Activated naive CD8-positive, alpha-beta T cell (primary cell): ENCODE data around the gene PRKAR1B.

Source experiments
- H3K27ac Mint-ChIP-seq: one replicate; pipeline ENCODE4 v1.8.0; 2021; ENCODE audit warnings: mixed read lengths
- H3K27me3 Mint-ChIP-seq: one replicate; pipeline ENCODE4 v1.8.0; 2021; ENCODE audit warnings: mixed read lengths
- H3K36me3 Mint-ChIP-seq: one replicate; pipeline ENCODE4 v1.8.0; 2021; ENCODE audit warnings: mixed read lengths
- H3K4me1 Mint-ChIP-seq: one replicate; pipeline ENCODE4 v1.8.0; 2021; ENCODE audit warnings: low read depth, mixed read lengths
- H3K4me3 Mint-ChIP-seq: one replicate; pipeline ENCODE4 v1.8.0; 2021; ENCODE audit warnings: mild to moderate bottlenecking, mixed read lengths
- H3K9me3 Mint-ChIP-seq: one replicate; pipeline ENCODE4 v1.8.0; 2021; ENCODE audit warnings: low read depth, mixed read lengths

Gene PRKAR1B

DNA sequence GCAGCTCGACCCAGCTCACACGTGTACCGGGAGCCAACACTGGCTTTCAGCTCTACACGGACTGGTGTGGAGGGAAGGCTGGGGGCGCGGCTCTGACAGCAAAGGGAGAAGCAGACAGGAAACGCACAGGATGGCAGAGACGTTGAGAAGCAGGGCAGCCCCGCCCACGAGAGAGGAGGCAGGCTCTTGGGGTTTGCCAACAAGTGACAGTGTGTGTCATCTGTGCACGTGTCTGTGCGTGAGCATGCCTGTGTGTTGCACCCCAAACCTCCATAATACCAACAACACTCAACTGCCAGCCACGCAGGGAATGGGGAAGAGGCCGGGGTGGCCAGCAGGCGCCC lies 143.0 kb downstream of the PRKAR1B start:
- peak overlapping the region; percentile 93 for H3K4me3 Mint-ChIP-seq
- peak overlapping the region; percentile 97 for H3K27ac Mint-ChIP-seq
- H3K4me1 Mint-ChIP-seq, result peaks cover 45% of the 10 kb centered on the region
- no peaks in the 10 kb centered on the region for H3K27me3 Mint-ChIP-seq
- peaks cover 7% of the 10 kb centered on the region for H3K9me3 Mint-ChIP-seq
- peaks cover 30% of the 10 kb centered on the region for H3K36me3 Mint-ChIP-seq

- Mint-ChIP-seq H3K27me3 (no peaks in the 10 kb centered on the region), H3K27ac (peak overlapping the region; percentile 97), H3K4me1 (peaks cover 42% of the 10 kb centered on the region), H3K36me3 (peaks cover 24% of the 10 kb centered on the region), H3K4me3 (peak overlapping the region; percentile 93), H3K9me3 (peaks cover 4% of the 10 kb centered on the region)
Observed at GRCh38 chr7:583410-584121, 143.5 kb downstream of the PRKAR1B start.

DNA sequence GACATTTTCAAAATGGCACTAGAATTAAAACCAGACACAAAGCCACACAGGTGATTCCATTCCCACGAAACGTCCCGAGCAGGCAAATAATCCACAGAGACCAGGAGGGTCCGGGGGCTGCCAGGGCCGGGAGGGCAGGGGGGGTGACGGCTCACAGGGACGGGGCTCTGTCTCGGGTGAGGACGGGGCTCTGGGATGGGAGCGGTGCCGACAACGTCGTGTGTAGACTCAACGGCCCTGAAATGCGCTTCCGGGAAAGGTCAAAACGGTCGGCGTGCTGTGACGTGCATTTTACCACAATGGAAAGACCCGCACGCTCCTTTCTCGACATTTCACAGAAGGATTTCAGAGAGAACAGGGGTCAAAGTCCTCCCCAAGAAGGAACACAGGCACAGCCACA lies 144.2 kb downstream of the PRKAR1B start:
- H3K9me3 Mint-ChIP-seq, result no peaks in the 10 kb centered on the region
- H3K4me3 Mint-ChIP-seq, result peak overlapping the region; percentile 93
- no peaks in the 10 kb centered on the region for H3K27me3 Mint-ChIP-seq
- peak overlapping the region; percentile 97 for H3K27ac Mint-ChIP-seq
- H3K36me3 Mint-ChIP-seq, result peaks cover 20% of the 10 kb centered on the region
- peaks cover 38% of the 10 kb centered on the region for H3K4me1 Mint-ChIP-seq

GRCh38 chr7:582081-582835 lies 144.8 kb downstream of the PRKAR1B start:
- no peaks in the 10 kb centered on the region for H3K9me3 Mint-ChIP-seq
- peaks cover 38% of the 10 kb centered on the region for H3K4me1 Mint-ChIP-seq
- H3K36me3 Mint-ChIP-seq, result peaks cover 20% of the 10 kb centered on the region
- peak overlapping the region; percentile 93 for H3K4me3 Mint-ChIP-seq
- H3K27ac Mint-ChIP-seq, result no peak overlapping the region
- no peaks in the 10 kb centered on the region for H3K27me3 Mint-ChIP-seq

GRCh38 chr7:578386-578785 lies 148.7 kb downstream of the PRKAR1B start:
- H3K9me3 Mint-ChIP-seq, result no peaks in the 10 kb centered on the region
- no peak overlapping the region for H3K27ac Mint-ChIP-seq
- H3K4me3 Mint-ChIP-seq, result no peak overlapping the region
- H3K4me1 Mint-ChIP-seq, result peaks cover 6% of the 10 kb centered on the region
- peaks cover 8% of the 10 kb centered on the region for H3K36me3 Mint-ChIP-seq
- H3K27me3 Mint-ChIP-seq, result no peaks in the 10 kb centered on the region

DNA sequence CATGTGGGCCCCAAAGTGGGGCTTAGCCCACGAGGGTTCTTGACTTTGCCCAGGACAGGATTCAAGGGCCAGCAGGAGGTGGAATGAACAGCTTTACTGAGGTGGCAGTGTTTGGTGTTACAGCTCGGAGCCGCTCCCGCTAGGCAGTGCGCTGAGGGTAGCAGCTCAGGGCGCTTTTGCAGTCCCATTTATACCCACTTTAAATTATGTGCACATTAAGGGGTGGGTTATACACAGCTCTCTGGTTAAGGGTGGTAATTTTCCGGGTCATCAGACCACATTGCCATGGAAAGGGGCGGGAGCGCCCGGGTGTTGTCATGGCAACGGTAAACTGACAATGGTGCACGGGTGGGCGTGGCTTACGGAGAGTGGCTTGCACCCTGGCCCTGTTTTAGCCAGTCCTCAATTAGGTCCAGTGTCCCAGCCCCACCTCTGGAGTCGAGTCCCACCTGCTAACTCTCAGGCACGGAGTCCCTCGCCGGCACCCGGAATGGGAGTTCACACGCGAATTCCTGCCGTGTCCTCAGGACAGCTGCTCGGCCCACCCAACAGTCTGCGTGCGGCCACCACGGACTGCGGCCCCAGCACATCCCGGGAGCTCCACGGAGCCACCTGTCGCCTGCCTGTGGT lies 149.2 kb downstream of the PRKAR1B start:
- peaks cover 6% of the 10 kb centered on the region for H3K36me3 Mint-ChIP-seq
- H3K27ac Mint-ChIP-seq, result no peak overlapping the region
- no peaks in the 10 kb centered on the region for H3K9me3 Mint-ChIP-seq
- H3K4me1 Mint-ChIP-seq, result peaks cover 3% of the 10 kb centered on the region
- no peaks in the 10 kb centered on the region for H3K27me3 Mint-ChIP-seq
- no peak overlapping the region for H3K4me3 Mint-ChIP-seq

- H3K9me3 Mint-ChIP-seq, result no peaks in the 10 kb centered on the region
- H3K27me3 Mint-ChIP-seq, result no peaks in the 10 kb centered on the region
- H3K4me3 Mint-ChIP-seq, result no peak overlapping the region
- H3K4me1 Mint-ChIP-seq, result peaks cover 3% of the 10 kb centered on the region
- no peak overlapping the region for H3K27ac Mint-ChIP-seq
- peaks cover 6% of the 10 kb centered on the region for H3K36me3 Mint-ChIP-seq
Observed at GRCh38 chr7:577278-577665, 149.8 kb downstream of the PRKAR1B start.

DNA sequence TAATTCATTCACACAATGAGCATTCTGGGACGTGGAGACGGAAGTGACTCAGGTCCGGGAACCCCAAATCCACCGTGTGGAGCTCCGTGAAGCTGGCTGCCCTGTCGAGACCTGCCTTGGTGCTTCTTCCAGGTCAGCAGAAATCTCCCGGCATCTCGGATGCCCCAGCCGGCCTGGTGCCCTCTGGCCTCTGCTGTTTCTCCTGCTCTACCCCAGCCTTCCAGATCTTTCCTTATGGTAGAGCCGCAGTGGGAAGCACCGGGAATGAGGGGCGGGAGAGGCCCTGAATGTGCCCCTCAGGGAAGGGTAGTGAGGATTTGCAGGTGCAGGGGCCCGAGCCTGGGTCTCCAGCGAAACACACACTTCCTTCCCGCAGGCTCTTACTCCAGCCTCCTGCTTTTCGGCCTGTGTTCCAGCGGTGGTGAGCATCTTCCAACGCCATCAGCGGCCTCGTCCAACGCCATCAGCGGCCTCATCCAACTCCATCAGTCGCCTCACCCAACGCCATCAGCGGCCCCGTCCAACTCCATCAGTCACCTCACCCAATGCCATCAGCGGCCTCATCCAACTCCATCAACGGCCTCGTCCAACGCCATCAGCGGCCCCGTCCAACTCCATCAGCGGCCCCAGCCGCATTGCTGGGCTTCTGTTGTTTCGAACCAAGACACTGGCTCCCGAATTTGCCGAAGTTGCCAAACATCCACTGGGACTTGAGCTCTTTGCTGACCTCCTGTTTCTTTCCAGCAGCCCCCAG lies 150.4 kb downstream of the PRKAR1B start:
- no peak overlapping the region for H3K27ac Mint-ChIP-seq

GRCh38 chr7:575425-576366 lies 151.4 kb downstream of the PRKAR1B start:
- Mint-ChIP-seq H3K9me3 (no peaks in the 10 kb centered on the region), H3K4me1 (no peaks in the 10 kb centered on the region), H3K4me3 (no peak overlapping the region), H3K27ac (peak overlapping the region; percentile 8), H3K27me3 (no peaks in the 10 kb centered on the region), H3K36me3 (peaks cover 6% of the 10 kb centered on the region)

More for the DNA sequence above, 150.4 kb downstream of the PRKAR1B start:
- Mint-ChIP-seq H3K36me3 (peaks cover 6% of the 10 kb centered on the region), H3K27me3 (no peaks in the 10 kb centered on the region), H3K4me3 (no peak overlapping the region), H3K4me1 (peaks cover 3% of the 10 kb centered on the region), H3K9me3 (no peaks in the 10 kb centered on the region)

GRCh38 chr7:574661-575395 lies 152.3 kb downstream of the PRKAR1B start:
- H3K27me3 Mint-ChIP-seq, result no peaks in the 10 kb centered on the region
- no peaks in the 10 kb centered on the region for H3K9me3 Mint-ChIP-seq
- no peak overlapping the region for H3K4me3 Mint-ChIP-seq
- H3K4me1 Mint-ChIP-seq, result no peaks in the 10 kb centered on the region
- no peak overlapping the region for H3K27ac Mint-ChIP-seq
- H3K36me3 Mint-ChIP-seq, result peaks cover 6% of the 10 kb centered on the region

DNA sequence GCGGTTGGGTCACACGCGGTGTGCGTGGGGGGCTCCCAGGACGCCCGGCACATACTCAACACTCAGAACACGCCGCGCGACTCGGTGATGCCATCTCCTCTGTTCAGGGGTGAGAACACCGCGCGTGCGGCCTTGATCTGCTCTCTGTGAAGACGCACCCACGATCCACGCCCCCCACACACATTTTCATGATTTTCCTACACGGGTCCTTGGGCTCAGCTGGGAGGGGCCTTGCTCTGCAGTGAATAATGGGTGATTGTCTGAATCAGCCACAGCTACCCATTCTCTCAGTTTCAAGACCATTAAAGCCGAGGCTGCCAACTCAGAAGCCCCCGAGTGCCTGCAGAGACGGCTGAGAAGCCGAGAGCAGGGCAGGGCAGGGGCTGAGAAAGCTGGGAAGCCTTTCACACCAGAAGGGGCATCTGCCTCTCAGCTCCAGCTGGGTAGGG lies 153.1 kb downstream of the PRKAR1B start:
- H3K27me3 Mint-ChIP-seq, result no peaks in the 10 kb centered on the region
- no peaks in the 10 kb centered on the region for H3K4me1 Mint-ChIP-seq
- no peak overlapping the region for H3K27ac Mint-ChIP-seq
- H3K36me3 Mint-ChIP-seq, result peaks cover 6% of the 10 kb centered on the region
- H3K9me3 Mint-ChIP-seq, result no peaks in the 10 kb centered on the region
- H3K4me3 Mint-ChIP-seq, result no peak overlapping the region

DNA sequence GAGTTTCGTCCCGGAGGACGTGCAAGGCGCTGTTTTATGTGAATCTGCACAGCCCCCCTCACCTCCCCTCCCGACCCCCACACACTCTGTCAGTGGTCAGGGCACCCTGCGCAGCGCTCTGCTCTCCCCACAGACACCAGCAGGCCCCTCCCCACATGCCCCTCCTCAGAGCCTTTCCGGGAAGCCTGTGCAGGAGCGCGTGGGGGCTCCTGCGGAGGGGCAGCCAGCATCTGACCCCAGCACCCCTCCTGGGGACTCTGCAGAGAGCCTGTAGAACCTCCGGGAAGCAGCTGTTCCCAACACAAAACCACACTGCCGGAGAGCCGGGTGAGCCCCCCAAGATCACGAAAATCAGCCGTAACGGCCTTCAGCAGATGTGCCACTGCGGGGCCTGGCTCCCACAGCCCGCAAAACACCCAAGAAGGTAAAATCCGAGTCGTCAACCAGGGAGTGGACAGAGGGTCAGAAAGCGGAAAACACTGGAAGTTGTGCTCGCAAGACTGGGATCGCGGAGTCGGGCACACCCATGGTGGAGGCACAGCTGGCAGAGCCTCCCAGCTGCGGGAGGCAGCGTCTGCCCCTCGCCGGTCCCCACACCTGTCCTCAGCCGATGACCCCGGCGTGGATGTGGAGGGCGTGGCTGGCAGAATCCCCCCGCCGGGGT lies 153.7 kb downstream of the PRKAR1B start:
- H3K9me3 Mint-ChIP-seq, result no peaks in the 10 kb centered on the region
- H3K36me3 Mint-ChIP-seq, result peaks cover 6% of the 10 kb centered on the region
- no peaks in the 10 kb centered on the region for H3K27me3 Mint-ChIP-seq
- no peak overlapping the region for H3K4me3 Mint-ChIP-seq
- H3K27ac Mint-ChIP-seq, result no peak overlapping the region
- H3K4me1 Mint-ChIP-seq, result no peaks in the 10 kb centered on the region
